Chondrocyte (in vitro differentiated cells): ENCODE results near the gene TESPA1. TPM values are rescaled to one million over a fixed set of nuclear protein-coding genes. Genes with fewer than 3 reads are reported as not detected.
"Not testable (repeated sequence)": the region's sequence is repeated elsewhere in the genome, so short reads cannot be mapped to it uniquely, and the experiment has no call there.

Experiments used
- DNase-seq: peaks from one replicate; pipeline ENCODE4 v3.0.0; 2021; ENCODE audit warnings: mixed read lengths, low spot score
- H3K27ac Mint-ChIP-seq: one replicate; pipeline ENCODE4 v1.8.0; 2021; ENCODE audit warnings: mild to moderate bottlenecking, moderate library complexity, mixed read lengths; ENCODE audit not compliant: unreplicated experiment
- H3K27me3 Mint-ChIP-seq: 2 replicates; pipeline ENCODE4 v1.8.0; 2021; ENCODE audit warnings: low read depth, mixed read lengths
- H3K36me3 Mint-ChIP-seq: 2 replicates; pipeline ENCODE4 v1.8.0; 2021; ENCODE audit warnings: low read depth, mixed read lengths
- H3K4me1 Mint-ChIP-seq: 2 replicates; pipeline ENCODE4 v1.8.0; 2021; ENCODE audit warnings: low read depth, mild to moderate bottlenecking, mixed read lengths
- H3K4me3 Mint-ChIP-seq: one replicate; pipeline ENCODE4 v1.8.0; 2021; ENCODE audit warnings: mild to moderate bottlenecking, moderate library complexity, mixed read lengths; ENCODE audit not compliant: unreplicated experiment
- H3K9me3 Mint-ChIP-seq: 2 replicates; pipeline ENCODE4 v1.8.0; 2021; ENCODE audit warnings: low read depth, mixed read lengths
- CTCF ChIP-seq: fragments of 200-600 bp; sonication (generic); IDR thresholded peaks from 2 replicates; pipeline ENCODE4 v1.5.0; 2021; ENCODE audit warnings: antibody characterized with exemption, mild to moderate bottlenecking, moderate library complexity
- total RNA-seq: library from RNA; stranded (reverse); gene quantifications from 3 replicates; pipeline ENCODE4 v1.2.1, GENCODE V29; 2021

TESPA1 gene
- total RNA-seq, 1 donor from 2014 or later = not detected

- DNase-seq = no peak
- H3K27me3 Mint-ChIP-seq = peaks cover 41% of the 10 kb centered on the region
- H3K9me3 Mint-ChIP-seq = no peaks in the 10 kb centered on the region
- H3K27ac Mint-ChIP-seq = no peak overlapping the region
- TF ChIP-seq CTCF = no peak
- no peaks in the 10 kb centered on the region for H3K36me3 Mint-ChIP-seq
- H3K4me1 Mint-ChIP-seq = no peaks in the 10 kb centered on the region
- H3K4me3 Mint-ChIP-seq = no peak overlapping the region
These were observed 5.3 kb upstream of the TESPA1 start for GRCh38 chr12:54989829-54990228.

- Mint-ChIP-seq H3K9me3 (no peaks in the 10 kb centered on the region), H3K4me1 (no peaks in the 10 kb centered on the region), H3K4me3 (no peak overlapping the region), H3K36me3 (no peaks in the 10 kb centered on the region), H3K27ac (peak overlapping the region; percentile 33), H3K27me3 (peaks cover 33% of the 10 kb centered on the region)
- DNase-seq = no peak
- TF ChIP-seq CTCF = no peak
These were observed 4.0 kb upstream of the TESPA1 start for GRCh38 chr12:54988402-54989054.

- TF ChIP-seq CTCF = no peak
- Mint-ChIP-seq H3K27ac (no peak overlapping the region), H3K4me3 (no peak overlapping the region), H3K27me3 (peaks cover 34% of the 10 kb centered on the region), H3K36me3 (no peaks in the 10 kb centered on the region), H3K4me1 (no peaks in the 10 kb centered on the region), H3K9me3 (no peaks in the 10 kb centered on the region)
- DNase-seq = no peak
These were observed 3.2 kb upstream of the TESPA1 start for GRCh38 chr12:54987611-54988231.

- not testable (repeated sequence) for DNase-seq, H3K4me3 Mint-ChIP-seq, H3K36me3 Mint-ChIP-seq, H3K27ac Mint-ChIP-seq, H3K9me3 Mint-ChIP-seq, H3K4me1 Mint-ChIP-seq
- H3K27me3 Mint-ChIP-seq = peaks cover 41% of the 10 kb centered on the region
These were observed 2.2 kb upstream of the TESPA1 start for GRCh38 chr12:54986773-54987172.

- no peak overlapping the region for H3K27ac Mint-ChIP-seq
- no peaks in the 10 kb centered on the region for H3K36me3 Mint-ChIP-seq
- TF ChIP-seq CTCF = no peak
- no peak for DNase-seq
- H3K27me3 Mint-ChIP-seq = peaks cover 27% of the 10 kb centered on the region
- H3K9me3 Mint-ChIP-seq = no peaks in the 10 kb centered on the region
- no peaks in the 10 kb centered on the region for H3K4me1 Mint-ChIP-seq
- H3K4me3 Mint-ChIP-seq = no peak overlapping the region
These were observed 943 bp downstream of the TESPA1 start for GRCh38 chr12:54983536-54984101.
